ENCODE results near the gene MCRIP2. TPM values are rescaled to one million over a fixed set of nuclear protein-coding genes. Genes with fewer than 3 reads are reported as not detected.

MCRIP2 gene
- total RNA-seq, 2 donors from 2014 or later, result 92.8 to 117 TPM

GRCh38 chr16:642189-643049, 791 bp downstream of the MCRIP2 start:
- ATAC-seq (peak; percentile 36 to 69), DNase-seq (no peak)
- intact Hi-C loops (cut with DNase I), result no loop called here

- DNase-seq (no peak), ATAC-seq (no peak)
- intact Hi-C loops (cut with DNase I), result no loop called here
These were observed 1.4 kb downstream of the MCRIP2 start for GRCh38 chr16:643050-643368.

GRCh38 chr16:644556-644955, 2.9 kb downstream of the MCRIP2 start:
- intact Hi-C loops (cut with DNase I), result no loop called here
- ATAC-seq (no peak), DNase-seq (no peak)

- ATAC-seq (no peak), DNase-seq (no peak)
- intact Hi-C loops (cut with DNase I), result no loop called here
These were observed 4.4 kb downstream of the MCRIP2 start for GRCh38 chr16:645852-646678.

- DNase-seq, result no peak
- intact Hi-C loops (cut with DNase I), result no loop called here
- ATAC-seq, result no peak
These were observed 5.1 kb downstream of the MCRIP2 start for GRCh38 chr16:646679-647172.

- intact Hi-C loops (cut with DNase I), result no loop called here
- ATAC-seq, result no peak
- DNase-seq, result no peak
These were observed 5.7 kb downstream of the MCRIP2 start for GRCh38 chr16:647173-647902.

GRCh38 chr16:648071-648780, 6.6 kb downstream of the MCRIP2 start:
- intact Hi-C loops (cut with DNase I), result no loop called here
- ATAC-seq (no peak), DNase-seq (no peak)

- DNase-seq (peak; percentile 97), ATAC-seq (peak; percentile 93 to 94)
- intact Hi-C loops (cut with DNase I), result no loop called here
These were observed 7.4 kb downstream of the MCRIP2 start, which contains the start of gene WDR90 for GRCh38 chr16:648781-649589. WDR90 (plus strand) TSS chr16:649365; CDS start chr16:649417, 52 bp downstream.

- intact Hi-C loops (cut with DNase I), result no loop called here
- DNase-seq (no peak), ATAC-seq (peak; percentile 1 to 2)
These were observed 8.0 kb downstream of the MCRIP2 start for GRCh38 chr16:649631-650030.

GRCh38 chr16:651844-652243, 10.2 kb downstream of the MCRIP2 start:
- ATAC-seq, result no peak
- no peak for DNase-seq
- intact Hi-C loops (cut with DNase I), result no loop called here

- intact Hi-C loops (cut with DNase I), result no loop called here
- ATAC-seq, result no peak
- DNase-seq, result no peak
These were observed 11.1 kb downstream of the MCRIP2 start for GRCh38 chr16:652454-653305.

GRCh38 chr16:654034-654433, 12.4 kb downstream of the MCRIP2 start:
- ATAC-seq, result no peak
- intact Hi-C loops (cut with DNase I), result no loop called here
- DNase-seq, result no peak

- intact Hi-C loops (cut with DNase I), result no loop called here
- DNase-seq (no peak), ATAC-seq (no peak)
These were observed 15.9 kb downstream of the MCRIP2 start for GRCh38 chr16:657487-657886.

GRCh38 chr16:658679-659571, 17.3 kb downstream of the MCRIP2 start:
- DNase-seq (no peak), ATAC-seq (no peak)
- intact Hi-C loops (cut with DNase I), result no loop called here

- ATAC-seq (no peak), DNase-seq (no peak)
- intact Hi-C loops (cut with DNase I), result loop anchor here in 1 of 2 donors (5.0 kb wide), 1 partner anchor 87 kb away; no protein-coding TSS in a partner anchor
These were observed 18.0 kb downstream of the MCRIP2 start for GRCh38 chr16:659618-660017.

- intact Hi-C loops (cut with DNase I), result loop anchor here in 1 of 2 donors (5.0 kb wide), 1 partner anchor 88 kb away; no protein-coding TSS in a partner anchor
- DNase-seq (no peak), ATAC-seq (peak in 1 of 2 donors; percentile 1)
These were observed 18.5 kb downstream of the MCRIP2 start for GRCh38 chr16:660132-660458.

Data from left cardiac atrium (tissue), 4 donors.